Measurements from ENCODE around the gene KIF16B. TPM values are rescaled to one million over a fixed set of nuclear protein-coding genes. Genes with fewer than 3 reads are reported as not detected.

KIF16B gene
- total RNA-seq, 1 experiment from 2014 or later: 15.8 TPM

- intact Hi-C loops (cut with micrococcal nuclease): no loop called here
- no peak overlapping the region for H3K27ac Mint-ChIP-seq (ENCODE audit: low read depth, unreplicated experiment)
- no peak for TF ChIP-seq CTCF (IDR thresholded peaks at IDR 0.05; ENCODE audit: unreplicated experiment)
- H3K36me3 Mint-ChIP-seq (ENCODE audit: insufficient read depth, unreplicated experiment): no peaks in the 10 kb centered on the region
- H3K4me3 Mint-ChIP-seq (ENCODE audit: unreplicated experiment): no peak overlapping the region
- H3K4me1 Mint-ChIP-seq (ENCODE audit: insufficient read depth, unreplicated experiment): no peaks in the 10 kb centered on the region
- no TSS peak for BruUV-seq (replicated peaks)
- no peak for DNase-seq (ENCODE audit: unreplicated experiment)
- H3K9me3 Mint-ChIP-seq (ENCODE audit: unreplicated experiment): peaks cover 5% of the 10 kb centered on the region
- ChIA-PET CTCF (no interaction called here), POLR2A (interaction anchor here (1.4 kb wide), 1 partner anchor 11 kb away, joined by 4 read pairs; no protein-coding TSS in a partner anchor)
- H3K27me3 Mint-ChIP-seq (ENCODE audit: insufficient read depth, unreplicated experiment): no peaks in the 10 kb centered on the region
Observed at GRCh38 chr20:16407251-16408067, 165.8 kb downstream of the KIF16B start.

GRCh38 chr20:16405254-16405653 lies 168.0 kb downstream of the KIF16B start:
- ChIA-PET CTCF (no interaction called here), POLR2A (no interaction called here)
- Mint-ChIP-seq H3K27me3 (ENCODE audit: insufficient read depth, unreplicated experiment) (no peaks in the 10 kb centered on the region), H3K9me3 (ENCODE audit: unreplicated experiment) (no peaks in the 10 kb centered on the region), H3K4me3 (ENCODE audit: unreplicated experiment) (no peak overlapping the region), H3K27ac (ENCODE audit: low read depth, unreplicated experiment) (no peak overlapping the region), H3K36me3 (ENCODE audit: insufficient read depth, unreplicated experiment) (peaks cover 11% of the 10 kb centered on the region), H3K4me1 (ENCODE audit: insufficient read depth, unreplicated experiment) (no peaks in the 10 kb centered on the region)
- no peak for DNase-seq (ENCODE audit: unreplicated experiment)
- intact Hi-C loops (cut with micrococcal nuclease): no loop called here
- no peak for TF ChIP-seq CTCF (IDR thresholded peaks at IDR 0.05; ENCODE audit: unreplicated experiment)
- no TSS peak for BruUV-seq (replicated peaks)

GRCh38 chr20:16404640-16405039 lies 168.6 kb downstream of the KIF16B start:
- no peak for TF ChIP-seq CTCF (IDR thresholded peaks at IDR 0.05; ENCODE audit: unreplicated experiment)
- intact Hi-C loops (cut with micrococcal nuclease): no loop called here
- CTCF ChIA-PET: no interaction called here
- Mint-ChIP-seq H3K4me3 (ENCODE audit: unreplicated experiment) (no peak overlapping the region), H3K9me3 (ENCODE audit: unreplicated experiment) (no peaks in the 10 kb centered on the region), H3K4me1 (ENCODE audit: insufficient read depth, unreplicated experiment) (no peaks in the 10 kb centered on the region), H3K27me3 (ENCODE audit: insufficient read depth, unreplicated experiment) (no peaks in the 10 kb centered on the region), H3K27ac (ENCODE audit: low read depth, unreplicated experiment) (no peak overlapping the region), H3K36me3 (ENCODE audit: insufficient read depth, unreplicated experiment) (peaks cover 11% of the 10 kb centered on the region)
- POLR2A ChIA-PET: interaction anchor here (1.1 kb wide), 1 partner anchor 14 kb away, joined by 3 read pairs; no protein-coding TSS in a partner anchor
- DNase-seq (ENCODE audit: unreplicated experiment): no peak
- BruUV-seq (replicated peaks): no TSS peak

GRCh38 chr20:16404171-16404570 lies 169.1 kb downstream of the KIF16B start:
- H3K9me3 Mint-ChIP-seq (ENCODE audit: unreplicated experiment): no peaks in the 10 kb centered on the region
- CTCF ChIA-PET: interaction anchor here (1.4 kb wide), 1 partner anchor 13 kb away, joined by 4 read pairs; no protein-coding TSS in a partner anchor

More at GRCh38 chr20:16404171-16404570, 169.1 kb downstream of the KIF16B start:
- no peak for DNase-seq (ENCODE audit: unreplicated experiment)
- TF ChIP-seq CTCF (IDR thresholded peaks at IDR 0.05; ENCODE audit: unreplicated experiment): no peak
- H3K36me3 Mint-ChIP-seq (ENCODE audit: insufficient read depth, unreplicated experiment): peaks cover 11% of the 10 kb centered on the region
- intact Hi-C loops (cut with micrococcal nuclease): no loop called here
- H3K4me3 Mint-ChIP-seq (ENCODE audit: unreplicated experiment): no peak overlapping the region
- no peak overlapping the region for H3K27ac Mint-ChIP-seq (ENCODE audit: low read depth, unreplicated experiment)
- no peaks in the 10 kb centered on the region for H3K27me3 Mint-ChIP-seq (ENCODE audit: insufficient read depth, unreplicated experiment)
- POLR2A ChIA-PET: interaction anchor here (0.5 to 1.1 kb wide), 2 partner anchors 15 to 56 kb away, joined by 3 to 5 read pairs; no protein-coding TSS in a partner anchor
- BruUV-seq (replicated peaks): no TSS peak
- H3K4me1 Mint-ChIP-seq (ENCODE audit: insufficient read depth, unreplicated experiment): no peaks in the 10 kb centered on the region

All from MCF 10A (cell line).